ENCODE measurements around the gene GAR1.
"Not testable (repeated sequence)": the region's sequence is repeated elsewhere in the genome, so short reads cannot be mapped to it uniquely, and the experiment has no call there.

DNA sequence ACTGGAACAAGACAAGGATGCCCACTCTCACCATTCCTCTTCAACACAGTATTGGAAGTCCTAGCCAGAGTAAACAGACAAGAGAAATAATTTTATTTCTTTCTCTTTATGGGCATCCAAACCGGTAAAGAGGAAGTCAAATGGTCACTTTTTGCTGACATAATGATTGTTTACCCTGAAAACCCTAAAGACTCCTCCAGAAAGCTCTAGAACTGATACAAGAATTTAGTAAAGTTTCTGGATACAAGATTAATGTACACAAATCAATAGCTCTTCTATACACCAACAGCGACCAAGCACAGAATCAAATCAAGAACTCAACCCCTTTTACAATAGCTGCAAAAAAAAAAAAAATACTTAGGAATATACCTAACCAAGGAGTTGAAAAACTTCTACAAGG lies 33.5 kb upstream of the GAR1 start:
- not testable (repeated sequence) for TF ChIP-seq EZH2 (IDR thresholded peaks at IDR 0.05; ENCODE audit: borderline replicate concordance, low read length)
- TF ChIP-seq, protein P1, sequence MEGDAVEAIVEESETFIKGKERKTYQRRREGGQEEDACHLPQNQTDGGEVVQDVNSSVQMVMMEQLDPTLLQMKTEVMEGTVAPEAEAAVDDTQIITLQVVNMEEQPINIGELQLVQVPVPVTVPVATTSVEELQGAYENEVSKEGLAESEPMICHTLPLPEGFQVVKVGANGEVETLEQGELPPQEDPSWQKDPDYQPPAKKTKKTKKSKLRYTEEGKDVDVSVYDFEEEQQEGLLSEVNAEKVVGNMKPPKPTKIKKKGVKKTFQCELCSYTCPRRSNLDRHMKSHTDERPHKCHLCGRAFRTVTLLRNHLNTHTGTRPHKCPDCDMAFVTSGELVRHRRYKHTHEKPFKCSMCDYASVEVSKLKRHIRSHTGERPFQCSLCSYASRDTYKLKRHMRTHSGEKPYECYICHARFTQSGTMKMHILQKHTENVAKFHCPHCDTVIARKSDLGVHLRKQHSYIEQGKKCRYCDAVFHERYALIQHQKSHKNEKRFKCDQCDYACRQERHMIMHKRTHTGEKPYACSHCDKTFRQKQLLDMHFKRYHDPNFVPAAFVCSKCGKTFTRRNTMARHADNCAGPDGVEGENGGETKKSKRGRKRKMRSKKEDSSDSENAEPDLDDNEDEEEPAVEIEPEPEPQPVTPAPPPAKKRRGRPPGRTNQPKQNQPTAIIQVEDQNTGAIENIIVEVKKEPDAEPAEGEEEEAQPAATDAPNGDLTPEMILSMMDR (conservative IDR thresholded peaks at IDR 0.05 in 1 of 2, IDR thresholded peaks at IDR 0.05 in 1 of 2; ENCODE audit: extremely low read depth in 1 of 2, insufficient read depth in 1 of 2, low read depth in 1 of 2, low read length in 2 of 2) = not testable (repeated sequence)
